Uterus (tissue), 2 donors: ENCODE measurements around the gene MYO1B.

ENCODE experiments used
- CTCF ChIP-seq, 4 experiments: fragments of 200-600 bp in 2 of 4; fragments of 450-650 bp in 2 of 4; sonication (generic) in 2 of 4; IDR thresholded peaks; one replicate each; pipeline ENCODE4 v1.5.1; 2016 to 2019; ENCODE audit warnings: antibody characterized with exemption in 4 of 4, mild to moderate bottlenecking in 2 of 4, moderate library complexity in 1 of 4
- POLR2A ChIP-seq, 2 donors: fragments of 450-650 bp; IDR thresholded peaks; one replicate each; pipeline ENCODE4 v1.6.1; 2016; ENCODE audit warnings: antibody characterized with exemption in 2 of 2, mild to moderate bottlenecking in 1 of 2, moderate library complexity in 1 of 2

DNA sequence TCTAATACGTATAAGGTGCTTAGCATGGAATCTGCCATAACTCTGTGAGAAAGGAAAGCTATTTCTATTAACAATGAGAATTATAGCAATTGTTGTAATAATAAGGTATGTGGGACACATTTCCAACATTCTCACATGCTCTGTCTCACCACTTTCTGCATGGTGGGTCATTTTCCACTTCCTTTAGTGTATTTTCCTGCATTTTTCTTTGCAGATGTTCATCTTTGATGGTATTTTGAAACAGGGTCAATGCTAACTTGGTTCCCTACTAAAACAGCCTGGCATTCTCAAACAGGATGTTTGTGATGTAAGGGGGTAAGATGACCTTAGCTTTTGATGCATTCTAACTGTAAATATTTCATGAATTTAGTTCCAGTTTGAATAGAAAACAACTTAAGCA lies 54.7 kb downstream of the MYO1B start:
- no peak for TF ChIP-seq CTCF (IDR thresholded peaks at IDR 0.05)
- TF ChIP-seq POLR2A (IDR thresholded peaks at IDR 0.05), result no peak
